Activated T-cell treated with anti-CD3 and anti-CD28 coated beads, Interleukin-2, amount 50 U/mL, for 72 hours (primary cell): Measurements from ENCODE around the gene ICAM1. TPM values are rescaled to one million over a fixed set of nuclear protein-coding genes. Genes with fewer than 3 reads are reported as not detected.

Experiments
- ATAC-seq, 2 donors: fragments of 150-1000 bp; cut with Tn5 transposase; replicated peaks in 1 of 2; 2 replicates each; pipeline ENCODE4 v1.10.0; 2021; ENCODE audit warnings: moderate library complexity in 2 of 2, mild to moderate bottlenecking in 1 of 2
- DNase-seq, 2 donors: peaks; one replicate each; pipeline ENCODE4 v3.0.0; 2021 to 2022; ENCODE audit warnings: mixed read lengths in 1 of 2
- H3K27ac Mint-ChIP-seq: one replicate; pipeline ENCODE4 v1.8.0; 2022; ENCODE audit warnings: mild to moderate bottlenecking, moderate library complexity, mixed read lengths
- H3K27me3 Mint-ChIP-seq: one replicate; pipeline ENCODE4 v1.8.0; 2022; ENCODE audit warnings: low read depth, mixed read lengths
- H3K36me3 Mint-ChIP-seq, 2 donors: one replicate each; pipeline ENCODE4 v1.8.0; 2022; ENCODE audit warnings: mixed read lengths in 2 of 2, mild to moderate bottlenecking in 1 of 2; ENCODE audit not compliant: insufficient read depth in 2 of 2
- H3K4me1 Mint-ChIP-seq: one replicate; pipeline ENCODE4 v1.8.0; 2022; ENCODE audit warnings: low read depth, mixed read lengths
- H3K4me3 Mint-ChIP-seq, 2 donors: one replicate each; pipeline ENCODE4 v1.8.0; 2022; ENCODE audit warnings: mild to moderate bottlenecking in 2 of 2, mixed read lengths in 2 of 2, moderate library complexity in 2 of 2
- H3K9me3 Mint-ChIP-seq, 2 donors: one replicate each; pipeline ENCODE4 v1.8.0; 2022; ENCODE audit warnings: mixed read lengths in 2 of 2
- total RNA-seq, 2 donors: library from RNA; stranded (reverse); gene quantifications; one replicate each; pipeline ENCODE4 v1.2.3, GENCODE V29; 2022

Gene ICAM1
- total RNA-seq, 2 donors from 2014 or later, result 20.7 to 40.1 TPM

- DNase-seq (peak; percentile 66 to 67), ATAC-seq (no peak)
- Mint-ChIP-seq H3K27me3 (no peaks in the 10 kb centered on the region), H3K9me3 (no peaks in the 10 kb centered on the region), H3K4me3 (peak overlapping the region; percentile 95), H3K4me1 (peaks cover 59% of the 10 kb centered on the region), H3K27ac (no peak overlapping the region), H3K36me3 (peaks cover 6 to 10% of the 10 kb centered on the region in 2 donors)
These were observed 63.9 kb downstream of the ICAM1 start for GRCh38 chr19:10334588-10335351.

GRCh38 chr19:10335352-10335985 lies 64.5 kb downstream of the ICAM1 start:
- H3K36me3 Mint-ChIP-seq, result peaks cover 6% of the 10 kb centered on the region in 2 donors
- no peak for DNase-seq
- no peaks in the 10 kb centered on the region for H3K27me3 Mint-ChIP-seq
- no peak overlapping the region for H3K27ac Mint-ChIP-seq
- H3K4me3 Mint-ChIP-seq, result peak overlapping the region in 1 of 2 donors; percentile 44
- ATAC-seq, result no peak
- peaks cover 65% of the 10 kb centered on the region for H3K4me1 Mint-ChIP-seq
- no peaks in the 10 kb centered on the region for H3K9me3 Mint-ChIP-seq

Other genes starting within 250 kb of the ICAM1 start
- gene SHFL, start 184.8 kb upstream of the ICAM1 start, total RNA-seq, result 10 to 100 TPM; 55.0 to 70.4 TPM
- gene ANGPTL6, start 168.4 kb upstream of the ICAM1 start, total RNA-seq, result 10 to 100 TPM; 13.2 to 17.6 TPM
- gene PPAN, start 164.8 kb upstream of the ICAM1 start, total RNA-seq, result 100 to 1,000 TPM; 106 to 117 TPM
- gene P2RY11, start 159.4 kb upstream of the ICAM1 start, total RNA-seq, result 10 to 100 TPM; 65.4 to 73.9 TPM
- gene EIF3G, start 151.2 kb upstream of the ICAM1 start, total RNA-seq, result 100 to 1,000 TPM; 277 to 278 TPM
- gene DNMT1, start 76.2 kb upstream of the ICAM1 start, total RNA-seq, result 100 to 1,000 TPM; 294 to 304 TPM
- 10 to 100 TPM; 11.5 to 11.6 TPM for gene S1PR2, start 39.8 kb upstream of the ICAM1 start, total RNA-seq
- 10 to 100 TPM; 83.2 to 93.6 TPM for gene MRPL4, start 18.9 kb upstream of the ICAM1 start, total RNA-seq
- gene ICAM4, start 15.8 kb downstream of the ICAM1 start, total RNA-seq, result 1 to 10 TPM; 1.5 to 1.9 TPM
- gene ICAM5, start 18.8 kb downstream of the ICAM1 start, total RNA-seq, result 1 to 10 TPM; 3.1 to 3.8 TPM
- 1 to 10 TPM; 5.9 TPM for gene ZGLP1, start 38.7 kb downstream of the ICAM1 start, total RNA-seq
- 10 to 100 TPM; 13.0 to 16.3 TPM for gene FDX2, start 44.9 kb downstream of the ICAM1 start, total RNA-seq
- 10 to 100 TPM; 60.2 to 68.3 TPM for gene RAVER1, start 62.4 kb downstream of the ICAM1 start, total RNA-seq
- 100 to 1,000 TPM; 163 to 183 TPM for gene ICAM3, start 68.5 kb downstream of the ICAM1 start, total RNA-seq
- gene TYK2, start 109.5 kb downstream of the ICAM1 start, total RNA-seq, result 100 to 1,000 TPM; 174 to 222 TPM
- 100 to 1,000 TPM; 128 to 137 TPM for gene CDC37, start 132.4 kb downstream of the ICAM1 start, total RNA-seq
- gene PDE4A, start 149.4 kb downstream of the ICAM1 start, total RNA-seq, result 10 to 100 TPM; 21.8 to 36.8 TPM
- gene KEAP1, start 232.2 kb downstream of the ICAM1 start, total RNA-seq, result 10 to 100 TPM; 65.2 to 70.7 TPM
- gene S1PR5, start 246.3 kb downstream of the ICAM1 start, total RNA-seq, result 1 to 10 TPM in 1 of 2 donors, under 1 TPM in 1; 0.19 to 1.8 TPM